ENCODE measurements around the gene MCM3.

The MCM3 gene

DNA sequence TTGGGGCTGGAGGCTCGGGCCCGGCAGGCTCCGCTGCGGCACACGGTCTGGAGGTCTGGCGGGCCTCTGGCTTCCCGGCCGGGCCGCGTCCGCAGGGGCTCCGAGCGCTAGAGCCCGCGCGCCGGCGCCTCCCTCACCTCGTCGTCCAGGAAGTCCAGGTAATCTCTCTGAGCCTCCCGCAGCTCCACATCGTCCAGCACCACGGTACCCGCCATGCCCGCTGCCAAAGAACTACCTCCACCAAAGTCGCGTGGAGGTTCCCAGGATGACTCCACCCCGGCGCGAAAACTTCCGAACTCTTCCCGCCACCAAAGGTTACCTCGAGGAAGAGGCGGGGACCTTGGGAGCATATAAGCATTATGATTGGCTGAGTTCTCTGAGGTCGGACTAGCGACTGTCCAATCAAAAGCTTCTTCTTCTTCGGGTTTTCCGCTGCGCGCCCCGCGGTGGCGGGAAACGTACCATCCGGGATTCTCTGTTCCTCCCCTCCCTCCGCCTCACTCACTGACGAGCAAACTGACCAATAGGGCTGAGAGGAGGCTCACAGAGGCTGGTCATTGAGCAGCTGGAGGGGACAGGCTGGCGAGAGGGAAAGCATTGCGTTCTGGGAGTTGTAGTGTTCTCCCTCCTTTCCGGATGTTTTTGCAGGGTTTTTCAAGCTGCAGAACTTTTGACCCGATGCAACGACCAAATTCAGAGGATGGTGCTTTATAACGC lies at the start of gene MCM3:
MCM3 (minus strand) TSS at position 283 of the 717 bp plus-strand sequence; CDS start at position 215, 68 bp downstream.
- peak within 1 kb of the TSS; percentile 73 for H3K4me3 ChIP-seq (ENCODE audit: low read depth, low read length)
- peaks cover 3% of the 10 kb centered on the region for H3K4me1 ChIP-seq (ENCODE audit: control insufficient read depth, insufficient read depth, low read length)
- peaks cover 24% of the 10 kb centered on the region for H3K36me3 ChIP-seq (ENCODE audit: control insufficient read depth, insufficient read depth, low read length)
- no peaks in the 10 kb centered on the region for H3K27me3 ChIP-seq (ENCODE audit: control insufficient read depth, insufficient read depth, low read length)
- peak within 1 kb of the TSS; percentile 96 for H3K9ac ChIP-seq (ENCODE audit: low read depth, low read length)
- H3K9me3 ChIP-seq (ENCODE audit: control insufficient read depth, insufficient read depth, low read length), result no peaks in the 10 kb centered on the region

DNA sequence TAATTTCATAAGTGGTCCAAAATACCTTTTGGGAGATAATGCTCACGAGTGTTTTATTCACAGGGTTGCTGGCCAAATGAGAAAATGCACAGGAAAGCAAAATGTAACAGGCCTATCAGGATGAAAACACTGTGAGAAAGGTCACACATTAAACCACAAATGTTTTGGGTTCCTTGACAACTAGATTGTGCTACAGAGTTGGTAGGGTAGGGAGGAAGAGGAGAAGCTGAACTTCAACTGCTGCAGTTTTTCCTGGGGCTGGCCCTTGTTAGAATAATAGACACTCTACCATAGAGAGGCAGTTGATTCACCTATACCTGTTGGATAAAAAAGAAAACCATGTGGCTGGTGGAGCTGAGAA lies 49.3 kb upstream of the MCM3 start:
- Histone ChIP-seq H3K4me1 (ENCODE audit: control insufficient read depth, insufficient read depth, low read length) (peaks cover 5% of the 10 kb centered on the region), H3K27me3 (ENCODE audit: control insufficient read depth, insufficient read depth, low read length) (no peaks in the 10 kb centered on the region), H3K9ac (ENCODE audit: low read depth, low read length) (no peak overlapping the region), H3K4me3 (ENCODE audit: low read depth, low read length) (no peak overlapping the region), H3K36me3 (ENCODE audit: control insufficient read depth, insufficient read depth, low read length) (no peaks in the 10 kb centered on the region), H3K9me3 (ENCODE audit: control insufficient read depth, insufficient read depth, low read length) (no peaks in the 10 kb centered on the region)

DNA sequence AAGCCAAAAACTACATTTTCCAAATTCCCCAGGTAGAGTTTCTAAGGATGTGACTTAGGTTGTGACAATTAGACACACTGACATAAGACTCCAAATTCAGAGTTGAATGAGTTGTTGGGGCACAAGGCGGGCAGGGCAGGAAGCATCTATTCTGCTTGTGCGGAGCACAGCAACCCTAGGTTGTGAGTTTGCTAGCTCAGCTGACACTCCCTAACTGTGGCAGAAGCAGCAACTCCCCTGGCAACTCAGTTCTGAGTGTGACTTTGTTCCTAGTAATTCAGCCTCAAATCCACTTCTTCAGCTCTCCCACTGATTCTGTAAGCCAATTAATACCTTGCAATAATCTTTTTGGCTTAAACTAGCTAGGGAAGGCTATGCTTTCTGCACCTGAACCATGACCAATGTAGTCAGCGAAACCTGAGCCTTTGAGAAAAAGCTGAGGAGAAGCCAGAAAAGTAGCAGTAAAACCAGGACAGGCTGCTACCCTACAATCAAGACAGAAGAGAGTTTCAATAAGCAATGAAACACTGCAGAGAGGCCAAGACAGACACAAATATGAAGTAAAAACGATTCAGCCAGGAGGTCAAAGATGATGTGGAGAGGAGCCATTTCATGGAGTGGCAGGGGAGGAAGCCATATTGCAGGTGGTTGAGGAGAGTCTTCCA lies 47.4 kb upstream of the MCM3 start:
- no peak overlapping the region for H3K4me3 ChIP-seq (ENCODE audit: low read depth, low read length)
- no peaks in the 10 kb centered on the region for H3K27me3 ChIP-seq (ENCODE audit: control insufficient read depth, insufficient read depth, low read length)
- no peaks in the 10 kb centered on the region for H3K9me3 ChIP-seq (ENCODE audit: control insufficient read depth, insufficient read depth, low read length)
- no peaks in the 10 kb centered on the region for H3K36me3 ChIP-seq (ENCODE audit: control insufficient read depth, insufficient read depth, low read length)
- H3K9ac ChIP-seq (ENCODE audit: low read depth, low read length), result no peak overlapping the region
- H3K4me1 ChIP-seq (ENCODE audit: control insufficient read depth, insufficient read depth, low read length), result peaks cover 6% of the 10 kb centered on the region

DNA sequence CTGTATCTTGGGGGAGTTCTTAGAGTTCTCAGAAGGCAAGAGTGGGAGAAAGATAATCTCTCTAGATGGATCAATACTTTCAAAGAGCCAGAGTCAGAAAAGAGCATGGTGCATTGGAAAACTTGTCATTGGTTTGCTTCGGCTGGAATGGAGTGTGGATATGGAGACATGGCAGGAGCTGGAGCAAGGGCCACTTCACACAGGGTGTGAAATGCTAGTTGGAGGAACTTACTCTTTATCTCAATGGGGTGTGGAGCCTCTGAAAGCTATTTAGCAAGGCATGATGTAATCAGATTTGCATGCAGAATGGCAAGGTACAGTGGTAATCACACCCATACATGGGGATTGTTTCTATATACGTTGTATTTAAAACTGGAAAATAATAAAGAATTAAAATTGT lies 45.9 kb upstream of the MCM3 start:
- no peaks in the 10 kb centered on the region for H3K36me3 ChIP-seq (ENCODE audit: control insufficient read depth, insufficient read depth, low read length)
- H3K4me1 ChIP-seq (ENCODE audit: control insufficient read depth, insufficient read depth, low read length), result peaks cover 15% of the 10 kb centered on the region
- H3K9ac ChIP-seq (ENCODE audit: low read depth, low read length), result no peak overlapping the region
- no peak overlapping the region for H3K4me3 ChIP-seq (ENCODE audit: low read depth, low read length)
- no peaks in the 10 kb centered on the region for H3K9me3 ChIP-seq (ENCODE audit: control insufficient read depth, insufficient read depth, low read length)
- H3K27me3 ChIP-seq (ENCODE audit: control insufficient read depth, insufficient read depth, low read length), result no peaks in the 10 kb centered on the region

DNA sequence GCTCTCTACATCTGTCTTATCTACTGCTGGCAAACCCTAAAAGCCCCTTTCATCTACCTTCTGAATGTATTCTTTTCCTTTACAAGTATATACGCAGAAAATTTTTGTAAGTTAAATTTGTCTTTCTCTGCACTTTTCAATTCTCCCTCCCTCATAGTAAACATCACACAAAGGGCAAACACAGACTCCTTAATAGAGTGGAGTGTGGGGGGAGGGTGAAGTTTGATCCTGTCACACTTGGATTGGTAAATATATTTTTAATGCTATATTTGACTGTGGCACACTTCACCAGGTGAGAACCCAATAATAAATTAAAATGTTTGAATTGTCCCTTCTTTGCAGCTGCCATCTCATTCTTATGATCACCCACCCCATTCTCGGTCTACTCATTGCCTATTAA lies 44.2 kb upstream of the MCM3 start:
- Histone ChIP-seq H3K9me3 (ENCODE audit: control insufficient read depth, insufficient read depth, low read length) (no peaks in the 10 kb centered on the region), H3K9ac (ENCODE audit: low read depth, low read length) (no peak overlapping the region), H3K36me3 (ENCODE audit: control insufficient read depth, insufficient read depth, low read length) (no peaks in the 10 kb centered on the region)

DNA sequence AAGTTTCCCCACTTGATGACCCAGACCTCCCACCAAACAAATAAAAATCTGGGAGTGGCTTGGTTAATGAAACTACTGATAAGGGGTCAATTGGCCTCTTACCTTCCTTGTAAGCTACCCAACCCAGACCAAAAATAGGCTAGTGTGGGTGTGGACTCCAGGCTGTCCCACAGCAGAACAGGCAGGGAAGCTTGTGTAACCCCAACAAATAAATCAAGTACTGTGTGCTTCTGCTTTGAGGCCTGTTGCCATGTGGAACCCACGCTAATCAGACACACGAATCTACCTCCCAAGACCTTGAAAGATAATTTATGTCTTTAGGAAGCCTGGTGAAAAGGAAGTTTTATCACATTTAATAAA lies 43.7 kb upstream of the MCM3 start:
- Histone ChIP-seq H3K4me3 (ENCODE audit: low read depth, low read length) (no peak overlapping the region), H3K9ac (ENCODE audit: low read depth, low read length) (no peak overlapping the region), H3K36me3 (ENCODE audit: control insufficient read depth, insufficient read depth, low read length) (no peaks in the 10 kb centered on the region), H3K27me3 (ENCODE audit: control insufficient read depth, insufficient read depth, low read length) (no peaks in the 10 kb centered on the region), H3K4me1 (ENCODE audit: control insufficient read depth, insufficient read depth, low read length) (peaks cover 17% of the 10 kb centered on the region), H3K9me3 (ENCODE audit: control insufficient read depth, insufficient read depth, low read length) (no peaks in the 10 kb centered on the region)

More for the DNA sequence above, 44.2 kb upstream of the MCM3 start:
- Histone ChIP-seq H3K4me1 (ENCODE audit: control insufficient read depth, insufficient read depth, low read length) (peaks cover 17% of the 10 kb centered on the region), H3K27me3 (ENCODE audit: control insufficient read depth, insufficient read depth, low read length) (no peaks in the 10 kb centered on the region), H3K4me3 (ENCODE audit: low read depth, low read length) (no peak overlapping the region)

DNA sequence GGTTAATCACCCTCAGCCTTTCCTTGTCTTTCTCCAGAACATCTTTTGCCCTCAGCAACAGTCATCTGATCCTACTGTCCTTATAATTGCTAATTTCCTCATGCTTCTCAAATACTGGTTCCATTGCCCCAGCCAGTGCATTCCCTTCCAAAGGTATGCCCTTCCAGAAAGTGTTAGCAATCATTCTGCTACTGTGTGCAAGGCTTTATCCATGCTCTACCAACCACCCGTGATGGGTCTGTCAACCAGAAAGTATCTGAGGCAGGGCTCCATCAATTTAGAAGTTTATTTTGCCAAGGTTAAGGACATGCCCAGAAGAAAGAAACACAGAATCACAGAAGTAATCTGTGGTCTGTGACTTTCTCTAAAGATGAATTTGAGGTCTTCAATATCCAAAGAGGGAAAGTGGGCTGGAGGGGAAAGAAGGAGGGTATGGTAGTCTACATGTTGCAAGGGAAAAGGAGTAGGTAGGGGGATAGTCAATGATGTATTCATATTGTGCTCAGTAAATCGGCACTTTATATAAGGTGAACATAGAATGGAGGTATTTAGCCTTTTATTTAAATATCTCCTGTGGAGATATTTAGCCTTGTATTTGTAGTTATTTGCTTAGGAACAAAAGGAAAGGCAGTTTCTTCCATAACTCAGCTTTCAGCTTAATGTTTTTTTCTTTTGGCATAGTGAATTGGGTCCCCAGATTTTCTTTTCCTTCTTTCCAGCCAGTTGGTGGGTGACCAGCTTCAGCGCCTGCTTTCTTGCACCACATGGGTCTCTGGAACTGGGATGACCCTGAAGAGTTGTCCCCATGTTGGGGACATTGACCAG lies 42.2 kb upstream of the MCM3 start:
- Histone ChIP-seq H3K9ac (ENCODE audit: low read depth, low read length) (no peak overlapping the region), H3K4me3 (ENCODE audit: low read depth, low read length) (no peak overlapping the region), H3K9me3 (ENCODE audit: control insufficient read depth, insufficient read depth, low read length) (no peaks in the 10 kb centered on the region), H3K36me3 (ENCODE audit: control insufficient read depth, insufficient read depth, low read length) (no peaks in the 10 kb centered on the region), H3K4me1 (ENCODE audit: control insufficient read depth, insufficient read depth, low read length) (peaks cover 14% of the 10 kb centered on the region), H3K27me3 (ENCODE audit: control insufficient read depth, insufficient read depth, low read length) (no peaks in the 10 kb centered on the region)

DNA sequence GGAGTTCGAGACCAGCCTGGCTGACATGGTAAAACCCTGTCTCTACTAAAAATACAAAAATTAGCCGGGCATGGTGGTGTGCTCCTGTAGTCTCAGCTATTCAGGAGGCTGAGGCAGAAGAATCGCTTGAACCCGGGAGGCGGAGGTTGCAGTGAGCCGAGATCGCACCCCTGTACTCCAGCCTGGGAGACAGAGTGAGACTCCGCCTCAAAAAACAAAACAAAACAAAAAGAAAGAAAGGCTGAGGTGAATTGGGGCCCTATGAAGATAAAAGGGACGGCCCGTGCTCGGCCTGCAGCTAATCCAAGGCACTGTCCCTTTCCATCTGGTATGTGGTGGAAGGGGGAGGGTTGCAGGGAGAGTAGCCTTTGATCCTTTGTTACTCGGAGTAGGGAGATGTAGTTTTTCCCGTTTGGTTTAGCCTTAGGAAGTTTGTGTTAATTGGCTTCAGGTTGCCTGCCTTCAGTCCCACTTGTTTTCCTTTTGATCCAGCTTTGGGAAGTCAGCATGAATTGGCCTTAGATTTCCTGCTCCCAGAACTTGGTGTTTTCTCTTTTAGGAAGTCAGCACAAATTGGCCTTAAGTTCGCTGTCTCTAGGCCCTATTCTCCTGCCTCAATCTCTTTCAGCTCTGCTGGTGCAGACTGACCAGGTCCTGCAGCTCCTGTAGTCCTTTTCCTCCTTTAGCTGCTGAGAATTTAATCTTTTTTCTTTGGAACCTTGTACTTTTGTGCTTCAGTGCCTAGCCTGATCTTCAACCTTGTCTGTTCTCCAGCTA lies 41.3 kb upstream of the MCM3 start:
- H3K4me3 ChIP-seq (ENCODE audit: low read depth, low read length), result peak overlapping the region; percentile 6
- no peaks in the 10 kb centered on the region for H3K27me3 ChIP-seq (ENCODE audit: control insufficient read depth, insufficient read depth, low read length)
- H3K36me3 ChIP-seq (ENCODE audit: control insufficient read depth, insufficient read depth, low read length), result no peaks in the 10 kb centered on the region
- H3K4me1 ChIP-seq (ENCODE audit: control insufficient read depth, insufficient read depth, low read length), result peaks cover 14% of the 10 kb centered on the region
- H3K9ac ChIP-seq (ENCODE audit: low read depth, low read length), result no peak overlapping the region
- no peaks in the 10 kb centered on the region for H3K9me3 ChIP-seq (ENCODE audit: control insufficient read depth, insufficient read depth, low read length)

DNA sequence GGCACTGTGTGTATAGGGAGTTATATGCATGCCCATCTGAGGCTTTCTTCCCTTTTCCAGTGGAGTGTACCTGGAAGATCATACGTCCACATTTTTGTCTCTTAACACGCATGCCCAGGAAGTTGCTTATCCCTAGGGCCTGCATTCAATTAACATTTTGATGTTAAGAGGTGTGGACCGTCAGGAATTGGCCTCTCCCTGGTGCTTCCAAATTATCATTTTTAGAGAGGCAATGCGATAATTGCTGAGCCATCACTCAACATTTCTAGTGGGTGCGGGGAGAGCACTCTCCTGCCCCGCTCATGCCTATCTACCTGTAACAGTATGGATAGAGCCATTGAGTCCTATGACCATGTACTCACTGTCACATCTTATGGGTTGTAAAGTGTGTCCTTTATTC lies 39.6 kb upstream of the MCM3 start:
- H3K4me3 ChIP-seq (ENCODE audit: low read depth, low read length), result no peak overlapping the region
- H3K9me3 ChIP-seq (ENCODE audit: control insufficient read depth, insufficient read depth, low read length), result no peaks in the 10 kb centered on the region
- peaks cover 14% of the 10 kb centered on the region for H3K4me1 ChIP-seq (ENCODE audit: control insufficient read depth, insufficient read depth, low read length)
- no peaks in the 10 kb centered on the region for H3K27me3 ChIP-seq (ENCODE audit: control insufficient read depth, insufficient read depth, low read length)
- H3K9ac ChIP-seq (ENCODE audit: low read depth, low read length), result no peak overlapping the region
- H3K36me3 ChIP-seq (ENCODE audit: control insufficient read depth, insufficient read depth, low read length), result no peaks in the 10 kb centered on the region

DNA sequence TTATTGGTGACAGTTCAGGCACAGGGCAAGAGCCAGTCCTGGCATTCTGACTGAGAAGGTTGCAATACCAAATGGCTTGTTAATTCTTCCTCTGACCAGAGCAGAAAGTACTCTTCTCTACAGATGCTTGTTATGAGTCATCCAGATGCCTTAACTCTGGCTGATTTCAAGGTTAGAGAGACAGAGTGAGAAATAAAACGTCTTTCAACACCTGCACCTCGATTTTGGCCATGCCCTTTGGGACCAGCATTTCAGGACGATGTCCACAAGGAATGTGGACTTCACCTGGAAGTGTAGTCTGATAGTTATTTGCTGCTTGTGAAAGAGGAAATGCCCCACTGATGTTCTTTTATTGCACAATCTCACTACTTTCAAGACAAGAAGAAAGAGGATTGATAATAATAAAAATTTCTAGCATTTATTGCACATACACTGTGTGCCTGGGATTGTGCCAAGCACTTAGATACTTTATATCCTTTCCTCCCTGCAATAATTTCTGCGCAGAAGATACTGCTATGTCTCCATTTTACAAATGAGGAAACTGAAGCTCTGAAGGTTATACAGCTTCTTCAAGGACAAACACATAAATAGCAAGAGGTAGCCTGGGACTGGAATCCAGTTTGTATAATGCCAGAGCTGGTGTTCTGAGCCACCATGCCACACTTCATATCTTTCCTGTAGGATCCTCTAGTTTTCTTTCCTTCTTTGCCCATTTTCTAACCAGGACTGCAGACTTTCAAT lies 33.5 kb upstream of the MCM3 start:
- no peak overlapping the region for H3K9ac ChIP-seq (ENCODE audit: low read depth, low read length)
- no peaks in the 10 kb centered on the region for H3K36me3 ChIP-seq (ENCODE audit: control insufficient read depth, insufficient read depth, low read length)
- no peak overlapping the region for H3K4me3 ChIP-seq (ENCODE audit: low read depth, low read length)
- H3K27me3 ChIP-seq (ENCODE audit: control insufficient read depth, insufficient read depth, low read length), result no peaks in the 10 kb centered on the region
- H3K9me3 ChIP-seq (ENCODE audit: control insufficient read depth, insufficient read depth, low read length), result no peaks in the 10 kb centered on the region
- no peaks in the 10 kb centered on the region for H3K4me1 ChIP-seq (ENCODE audit: control insufficient read depth, insufficient read depth, low read length)

DNA sequence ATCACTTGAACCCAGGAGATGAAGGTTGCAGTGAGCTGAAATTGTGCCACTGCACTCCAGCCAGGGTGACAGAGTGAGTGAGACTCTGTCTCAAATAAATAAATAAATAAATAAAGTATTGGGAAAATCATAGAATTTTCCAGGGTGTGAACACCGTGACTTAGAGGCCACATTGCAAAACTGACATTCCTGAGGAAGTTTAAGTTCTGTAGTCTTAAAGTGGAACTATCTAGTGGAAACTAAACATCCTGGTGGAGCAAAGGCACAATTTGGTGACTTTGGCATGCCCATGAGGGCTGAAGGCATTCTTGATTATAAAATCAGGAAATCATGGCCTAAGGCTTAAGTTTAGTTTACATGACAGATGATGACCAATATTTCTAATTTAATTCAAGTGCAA lies 32.7 kb upstream of the MCM3 start:
- Histone ChIP-seq H3K4me1 (ENCODE audit: control insufficient read depth, insufficient read depth, low read length) (no peaks in the 10 kb centered on the region), H3K9ac (ENCODE audit: low read depth, low read length) (no peak overlapping the region), H3K36me3 (ENCODE audit: control insufficient read depth, insufficient read depth, low read length) (no peaks in the 10 kb centered on the region), H3K9me3 (ENCODE audit: control insufficient read depth, insufficient read depth, low read length) (no peaks in the 10 kb centered on the region), H3K4me3 (ENCODE audit: low read depth, low read length) (no peak overlapping the region), H3K27me3 (ENCODE audit: control insufficient read depth, insufficient read depth, low read length) (no peaks in the 10 kb centered on the region)

Measured in iPS-15b (cell line).